Dedifferentiated amniotic fluid mesenchymal stem cell (primary cell): ENCODE data around the gene CIC.

ENCODE experiments used
- DNase-seq: peaks from one replicate; pipeline ENCODE4 v3.0.0-alpha.2; 2016; ENCODE audit errors: extremely low spot score

Gene CIC

DNA sequence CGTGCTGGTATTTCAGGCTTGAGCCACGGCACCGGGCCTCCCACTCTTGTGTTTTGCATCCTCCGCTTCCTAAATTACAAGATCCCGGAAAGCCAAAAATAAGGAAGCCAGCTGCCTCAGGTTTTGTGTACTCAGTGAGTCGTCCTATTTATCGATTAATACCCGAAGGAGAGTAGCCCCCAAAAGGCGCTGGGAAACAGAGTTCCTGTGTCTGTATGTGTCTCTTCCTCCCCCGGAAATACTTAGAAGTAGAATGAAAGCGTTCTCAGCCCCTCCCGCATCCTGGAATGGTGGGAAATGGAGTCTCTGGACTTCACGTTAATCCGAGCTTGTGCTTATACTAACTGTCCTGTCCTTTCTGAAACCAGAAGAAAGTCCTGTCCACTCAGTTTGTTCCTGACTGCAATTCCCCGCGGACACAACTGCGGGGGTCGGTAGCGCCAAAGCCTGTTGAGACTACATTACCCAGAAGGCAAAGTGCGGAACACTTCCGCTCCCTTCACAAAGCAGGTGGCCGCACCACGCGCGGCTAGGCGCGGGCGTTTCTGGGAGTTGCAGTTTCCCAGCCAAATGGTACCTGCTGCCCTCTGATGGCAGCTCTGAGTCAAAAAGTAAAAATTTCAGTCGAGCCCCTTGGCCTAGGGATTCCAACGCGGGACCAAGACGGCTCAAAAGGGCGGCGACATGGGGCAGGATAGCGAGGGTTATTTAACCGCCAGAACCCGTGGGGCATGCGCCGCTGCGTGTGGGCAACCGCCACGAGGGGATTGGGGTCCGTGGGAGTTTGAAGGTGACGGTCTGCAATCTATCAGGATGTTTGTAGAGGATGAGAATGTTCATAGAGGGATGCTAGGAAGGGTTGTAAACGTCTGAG lies 24.5 kb upstream of the CIC start:
- peak; percentile 90 for DNase-seq

DNA sequence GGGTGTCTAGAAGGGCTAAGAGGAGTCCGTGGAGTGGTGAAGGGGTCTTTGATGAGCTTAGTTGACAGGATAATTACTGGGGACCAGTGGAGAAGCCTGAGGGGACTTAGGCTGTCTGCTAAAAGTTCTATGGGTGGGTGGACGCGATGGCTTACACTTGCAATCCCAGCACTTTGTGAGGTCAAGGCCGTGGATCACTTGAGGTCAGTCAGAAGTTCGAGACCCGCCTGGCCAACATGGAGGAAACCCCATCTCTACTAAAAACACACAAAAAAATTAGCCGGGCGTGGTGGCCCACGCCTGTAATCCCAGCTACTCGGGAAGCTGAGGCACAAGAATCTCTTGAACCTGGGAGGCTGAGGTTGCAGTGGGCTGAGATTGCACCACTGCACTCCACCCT lies 23.8 kb upstream of the CIC start:
- no peak for DNase-seq

DNA sequence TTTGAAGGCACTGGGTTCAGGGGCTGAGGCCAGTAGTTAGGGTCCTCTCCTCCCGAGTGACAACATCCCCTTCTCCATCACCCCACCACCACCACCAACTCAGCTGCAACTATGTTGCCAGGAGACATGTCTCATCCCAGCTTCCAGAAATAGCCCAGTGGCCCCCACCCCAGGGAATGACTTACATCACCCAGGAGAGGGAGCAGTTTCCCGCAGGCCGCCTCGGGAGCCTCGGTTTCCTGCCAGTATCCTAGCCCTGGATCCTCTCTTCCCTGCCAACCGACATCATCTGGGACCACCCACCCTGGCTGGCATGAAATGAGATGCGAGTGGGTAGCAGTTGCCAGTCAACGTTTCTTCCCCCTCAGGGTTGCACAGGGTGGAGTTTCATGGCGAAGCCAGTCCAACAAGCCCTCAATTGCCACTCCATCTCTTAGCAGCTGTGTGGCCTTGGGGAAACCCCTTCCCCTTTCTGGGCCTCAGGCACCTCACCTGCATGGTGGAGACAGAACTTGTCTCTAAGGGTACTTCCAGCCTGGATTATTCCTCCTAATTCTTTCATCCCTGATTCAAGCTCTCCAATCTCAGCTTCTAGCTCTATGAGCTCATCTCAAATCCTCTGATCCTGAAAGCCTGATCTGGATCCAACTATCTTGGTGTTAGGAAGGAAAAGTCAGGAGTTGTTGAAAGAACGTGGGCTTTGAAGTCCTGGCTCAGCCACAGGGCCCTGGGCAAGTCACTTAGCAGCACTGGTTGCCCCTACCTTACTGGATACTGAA lies 22.7 kb upstream of the CIC start:
- DNase-seq: peak; percentile 79

DNA sequence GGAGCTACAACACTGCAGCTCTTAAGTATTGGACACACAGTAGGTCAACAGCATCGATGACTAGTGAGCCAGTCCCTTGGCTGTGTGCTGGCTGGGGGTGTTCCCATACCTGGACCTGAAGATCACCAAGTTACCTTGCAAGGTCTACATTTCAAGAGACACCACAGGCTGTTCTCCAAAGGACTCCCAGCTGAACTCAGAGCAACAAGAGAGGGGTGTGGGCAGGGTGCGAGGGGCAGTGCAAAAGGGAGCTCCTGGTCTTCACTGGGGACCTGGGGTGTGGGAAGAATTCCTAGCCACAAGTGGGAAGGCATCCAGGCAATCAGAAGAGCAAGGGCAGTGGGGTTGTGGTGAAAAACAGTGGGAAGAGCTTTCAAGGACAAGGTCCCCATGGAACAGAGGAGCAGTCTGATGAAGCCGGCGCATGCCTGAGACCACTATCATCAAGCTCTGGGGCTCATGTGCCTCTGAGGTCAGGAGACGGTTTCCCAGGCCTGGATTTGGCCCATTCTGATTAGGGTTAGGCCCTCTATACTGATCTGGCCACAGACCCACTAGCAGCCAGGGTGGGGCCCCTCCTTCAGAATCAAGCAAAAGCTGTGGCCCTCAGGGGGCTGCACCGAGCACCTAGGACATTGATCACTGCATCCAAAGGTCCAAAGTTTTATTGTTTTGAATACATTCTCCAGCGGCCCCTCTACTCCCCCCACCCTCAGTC lies 22.0 kb upstream of the CIC start:
- DNase-seq: no peak

DNA sequence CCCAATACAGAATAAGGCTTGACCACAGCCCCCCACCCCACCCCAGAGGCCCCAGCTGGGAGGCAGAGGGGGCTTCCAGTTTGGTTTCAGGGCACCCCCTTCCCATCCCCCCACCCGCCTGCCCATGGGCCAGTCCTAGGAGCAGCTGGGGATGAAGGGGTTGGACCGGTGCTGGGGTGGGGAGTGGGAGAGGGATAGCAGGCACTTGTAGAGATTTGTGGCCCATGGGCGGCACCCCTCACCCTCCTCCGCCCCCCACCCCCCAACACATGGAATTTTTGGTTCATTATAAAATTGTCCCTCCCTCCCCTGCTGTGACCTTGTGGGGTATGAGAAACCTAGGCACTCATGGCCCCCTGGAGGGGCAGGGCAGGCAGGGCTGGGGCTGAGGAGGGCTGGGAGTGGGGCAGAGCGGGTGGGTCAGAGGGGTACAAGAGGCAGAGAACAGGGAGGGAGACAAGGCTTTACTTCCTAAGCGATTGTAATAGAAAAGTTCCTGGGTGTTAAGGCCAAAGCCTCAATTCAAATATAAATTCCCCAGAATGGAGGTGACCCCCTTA lies 21.3 kb upstream of the CIC start:
- DNase-seq: no peak

DNA sequence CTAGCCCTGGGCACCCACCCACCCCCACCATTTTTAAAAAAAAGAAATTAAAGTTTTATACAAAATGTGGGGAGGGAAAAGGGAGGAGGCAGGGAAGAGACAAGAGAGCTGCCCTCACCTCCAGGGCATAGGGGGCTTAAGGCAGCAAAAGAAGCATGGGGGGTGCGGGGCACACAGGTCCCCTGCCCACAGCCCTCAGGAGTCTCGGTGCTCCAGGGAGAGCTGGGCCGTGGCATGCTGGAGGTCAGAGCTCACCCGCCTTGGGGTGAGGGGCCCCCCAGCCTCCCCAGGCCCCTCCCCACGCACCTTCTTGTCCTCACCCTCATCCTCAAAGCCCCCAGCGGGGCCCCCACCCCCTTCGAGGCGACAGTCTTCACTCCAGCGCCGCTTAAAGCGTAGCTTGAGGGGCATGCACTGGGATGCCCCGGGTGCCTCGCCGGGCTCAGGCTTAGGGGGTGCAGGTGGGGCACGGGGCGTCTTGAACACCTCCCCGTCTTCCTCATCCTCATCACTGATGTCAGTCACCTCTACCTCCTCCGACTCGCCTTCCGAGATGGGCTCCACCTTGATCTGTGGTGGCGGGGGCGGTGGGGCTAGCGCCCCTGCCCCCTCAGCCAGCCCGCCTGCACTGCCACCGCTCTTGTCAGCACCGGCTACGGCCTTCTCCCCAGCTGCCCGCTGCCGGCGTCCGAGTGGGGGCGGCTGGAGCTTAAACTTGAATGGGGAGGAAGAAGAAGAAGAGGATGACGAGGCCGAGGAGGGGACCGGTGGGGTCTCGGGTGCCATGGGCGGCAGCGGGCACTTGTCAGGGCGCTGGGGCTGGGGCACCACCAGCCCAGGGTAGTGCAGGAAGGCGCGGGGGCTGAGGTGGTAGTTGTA lies 20.5 kb upstream of the CIC start:
- no peak for DNase-seq

DNA sequence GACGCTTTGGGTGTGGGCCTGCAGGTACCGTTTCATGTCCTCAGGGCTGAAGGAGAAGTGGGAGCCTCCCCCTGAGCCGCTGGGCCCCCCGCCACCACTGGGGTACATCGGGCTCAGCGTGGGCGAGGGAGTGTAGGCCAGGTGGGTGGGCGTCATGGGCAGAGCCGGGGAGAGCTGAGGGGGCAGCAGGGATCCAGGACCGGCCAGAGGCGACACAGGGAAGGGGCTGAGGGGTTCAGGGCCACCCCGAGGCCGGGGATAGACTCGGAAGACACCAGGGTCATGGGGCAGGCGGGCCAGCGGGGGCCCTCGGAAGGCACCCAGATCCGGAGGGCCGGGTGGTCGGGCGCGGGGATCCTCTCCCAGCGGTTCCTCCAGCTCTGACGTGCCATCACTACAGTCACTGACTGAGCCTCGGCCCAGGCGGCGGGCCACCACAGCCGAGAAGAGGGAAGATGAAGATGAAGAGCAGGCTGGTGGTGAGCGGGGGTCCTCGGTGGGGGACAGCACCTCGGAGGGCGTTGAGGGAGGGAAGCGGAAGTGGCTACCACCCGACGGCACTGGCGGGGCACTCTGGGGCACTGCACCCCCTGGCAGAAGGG lies 19.8 kb upstream of the CIC start:
- no peak for DNase-seq

DNA sequence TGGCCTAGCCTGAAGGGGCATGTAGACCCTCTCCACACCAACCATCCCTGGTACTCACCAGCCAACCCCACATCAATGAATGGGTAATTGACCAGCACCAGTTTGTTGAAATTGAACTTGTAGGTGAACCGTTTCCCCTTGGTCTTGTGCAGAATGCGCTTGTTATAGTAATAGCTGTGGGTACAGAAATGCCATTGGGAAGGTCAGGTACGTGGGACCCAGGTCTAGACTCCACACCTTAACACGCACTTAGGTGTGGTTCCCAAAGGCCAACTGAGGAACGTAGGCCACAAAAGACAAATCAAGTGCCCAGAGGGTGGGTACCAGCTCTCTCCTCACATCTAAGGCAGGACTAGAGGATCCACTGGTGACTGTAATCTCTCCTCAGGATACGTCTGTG lies 19.3 kb upstream of the CIC start:
- DNase-seq: no peak

DNA sequence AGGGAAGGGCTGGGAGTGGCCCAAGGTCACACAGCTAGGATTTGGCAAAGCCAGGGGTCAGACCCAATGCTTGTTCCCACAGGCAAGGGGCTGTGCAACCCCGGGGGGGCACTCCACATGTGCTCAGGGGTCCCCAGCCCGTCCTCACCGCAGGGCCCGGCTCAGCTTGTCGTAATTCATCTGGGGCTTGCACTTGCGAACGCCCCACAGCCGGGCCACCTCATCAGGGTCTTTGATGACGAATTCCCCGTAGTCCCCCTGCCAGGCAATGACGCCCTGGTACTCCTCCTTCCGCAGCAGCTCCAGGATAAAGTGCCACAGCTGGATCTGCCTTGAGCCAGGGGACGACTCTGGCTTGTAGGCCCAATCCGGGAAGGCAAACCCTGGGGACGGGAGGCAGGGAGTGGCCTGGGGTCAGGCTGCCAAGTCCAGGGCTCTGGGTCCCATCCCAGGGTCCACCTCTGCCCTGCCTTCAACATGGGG lies 18.8 kb upstream of the CIC start:
- DNase-seq: no peak

DNA sequence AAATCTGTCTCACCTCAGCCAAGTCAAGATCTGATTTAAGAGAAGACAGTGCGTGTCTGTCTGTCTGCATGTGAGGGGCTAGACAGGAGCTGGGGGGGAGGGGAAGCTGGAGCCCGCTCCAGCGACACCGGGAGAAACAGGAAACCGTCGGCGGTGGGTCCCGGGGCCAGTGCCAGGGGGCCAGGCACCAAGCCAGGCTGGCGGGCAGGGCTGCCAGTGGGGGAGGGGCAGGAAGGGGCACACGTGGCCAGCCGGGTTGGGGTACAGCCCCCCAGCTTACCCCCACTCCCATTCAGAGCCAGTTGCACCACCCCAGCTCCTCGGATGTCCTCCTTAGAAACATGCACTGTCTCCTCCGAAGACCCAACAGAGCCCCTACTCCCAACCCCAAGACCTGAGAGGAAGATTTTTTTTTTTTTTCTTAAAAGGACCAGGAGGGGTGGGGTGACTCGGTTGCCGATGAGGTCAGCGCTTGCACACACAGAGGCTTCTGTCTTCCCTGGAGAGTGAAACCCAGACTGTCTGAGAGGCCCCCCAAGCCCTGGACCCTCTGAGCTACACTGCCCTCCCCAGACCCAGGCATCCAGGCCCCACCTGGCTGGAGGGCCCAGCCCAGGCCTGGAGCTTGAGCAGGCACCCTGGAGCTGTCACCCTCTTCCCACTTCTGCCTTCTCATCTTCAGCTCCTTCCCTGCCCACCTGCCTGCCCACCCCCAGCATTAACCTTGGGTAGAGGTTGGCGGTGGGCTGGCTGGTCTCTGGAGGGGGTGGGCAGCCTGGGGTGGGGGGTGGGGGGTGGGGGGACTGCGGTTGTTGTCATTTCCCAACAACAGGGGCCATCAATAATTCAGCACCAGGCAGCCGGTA lies 18.2 kb upstream of the CIC start:
- no peak for DNase-seq

DNA sequence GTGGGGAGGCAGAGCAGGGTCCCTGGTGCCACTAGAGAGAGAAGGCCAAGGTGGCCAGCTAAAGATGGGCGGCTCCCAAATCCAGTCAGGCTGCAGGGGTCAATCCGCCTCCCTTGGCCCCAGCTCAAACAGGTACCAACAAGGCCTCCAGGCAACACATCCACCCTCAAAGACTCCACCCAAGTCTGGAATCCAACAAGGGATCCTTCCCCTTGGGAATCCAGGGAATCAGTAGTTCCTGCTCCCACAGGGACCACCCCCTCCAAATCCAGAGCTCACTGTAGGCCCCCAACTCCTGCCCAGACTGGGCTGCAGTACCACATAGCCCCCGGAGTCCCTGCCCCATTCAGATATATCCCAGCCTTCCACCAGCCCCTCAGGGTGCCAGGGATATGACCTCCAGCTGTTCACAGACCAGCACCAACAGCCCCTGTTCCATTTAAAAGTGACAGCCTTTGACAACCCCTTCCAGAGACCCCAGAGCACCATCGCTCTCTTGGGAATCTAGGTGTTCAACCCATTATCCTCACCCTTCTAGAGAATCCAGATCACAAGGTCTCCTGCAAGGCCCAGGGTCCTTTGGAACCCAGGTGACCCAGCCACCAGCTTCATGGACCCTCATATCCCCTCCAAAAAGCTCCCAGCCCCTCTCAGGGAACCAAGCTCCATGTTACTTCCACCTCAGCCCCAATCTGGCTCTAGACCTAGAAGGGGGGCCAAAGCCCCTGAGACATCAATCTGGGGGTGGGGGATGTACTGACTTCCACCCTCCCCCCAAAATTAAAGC lies 17.3 kb upstream of the CIC start:
- no peak for DNase-seq

DNA sequence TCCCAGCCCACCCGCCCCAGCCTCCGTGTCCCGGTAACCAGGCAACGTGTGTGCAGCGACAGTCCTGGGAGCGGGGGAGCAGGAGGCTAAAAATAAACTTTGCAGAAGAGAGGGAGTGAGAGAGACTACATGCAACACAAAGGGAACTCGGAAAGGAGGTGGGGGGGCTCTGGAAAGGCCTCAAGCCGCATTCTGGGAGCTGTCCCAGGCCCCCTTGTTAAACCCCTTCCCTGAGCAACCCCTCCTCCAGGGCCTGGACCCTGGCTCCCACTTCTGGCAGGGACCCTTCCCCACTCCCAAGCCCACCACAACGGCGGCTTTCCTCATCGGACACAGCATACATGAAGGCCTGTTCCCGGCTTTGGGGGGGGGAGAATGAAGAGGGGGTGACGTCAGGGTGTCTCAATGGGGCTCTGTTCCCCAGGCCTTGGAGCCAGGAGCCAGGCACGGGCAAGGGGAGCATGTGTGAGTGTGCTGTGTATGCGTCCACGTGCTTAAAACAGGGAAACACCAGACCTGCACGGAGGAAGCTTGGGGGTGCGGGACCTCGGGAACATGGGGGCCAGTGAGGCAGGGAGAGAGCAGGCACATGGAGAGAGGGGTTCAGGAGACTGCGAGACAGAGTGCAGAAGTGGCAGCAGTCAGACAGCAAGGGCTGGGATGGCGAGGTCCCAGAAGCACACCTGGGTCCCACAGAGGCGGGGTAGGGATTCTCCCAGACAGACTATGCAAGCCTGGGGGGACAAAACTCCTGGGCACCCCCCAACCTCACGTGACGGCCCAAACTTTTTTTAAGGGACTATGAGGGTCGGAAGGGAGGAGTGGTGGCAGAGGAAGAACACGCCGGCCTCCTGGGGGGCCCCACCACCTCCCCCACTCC lies 16.4 kb upstream of the CIC start:
- no peak for DNase-seq

DNA sequence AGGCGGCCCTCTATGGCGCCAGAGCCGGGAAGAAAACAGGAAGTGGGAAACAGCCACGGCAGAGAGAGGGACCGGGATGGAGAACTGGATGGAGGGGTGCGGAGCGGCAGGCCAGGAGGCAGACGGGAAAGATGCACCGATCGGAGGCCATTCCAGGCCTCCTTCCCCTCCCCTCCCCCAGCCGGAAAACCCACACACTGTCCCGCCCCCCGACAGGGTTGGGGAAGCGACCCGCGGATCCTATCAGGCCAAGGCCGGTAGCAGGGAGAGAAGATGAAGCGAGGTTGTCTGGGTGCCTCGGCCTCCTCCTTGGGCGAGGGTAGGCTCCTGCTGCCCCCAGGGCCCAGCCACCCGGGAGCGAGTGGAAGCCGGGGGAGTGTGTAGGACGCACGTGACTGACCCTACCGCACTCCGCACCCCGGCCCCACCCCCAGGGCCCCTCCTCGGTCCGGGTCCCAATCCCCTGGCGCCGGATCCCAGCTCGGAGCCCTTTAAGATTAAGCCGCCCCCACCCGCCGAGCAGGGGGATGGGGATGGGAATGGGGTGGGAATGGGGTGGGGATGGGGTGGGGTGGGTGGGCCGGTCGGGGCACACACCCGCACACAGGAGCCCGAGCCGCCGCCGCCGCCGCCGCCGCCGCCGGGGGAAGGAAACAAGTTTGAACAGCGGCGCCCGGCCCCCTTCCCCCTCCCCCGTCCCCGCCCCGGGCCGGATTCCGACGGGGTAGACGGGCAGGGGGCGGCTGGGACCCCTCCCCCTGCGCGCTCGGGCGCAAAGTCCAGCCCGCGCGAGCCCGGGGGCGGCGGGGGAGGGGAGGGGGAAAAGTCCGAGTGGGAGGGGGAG lies 15.6 kb upstream of the CIC start:
- no peak for DNase-seq

DNA sequence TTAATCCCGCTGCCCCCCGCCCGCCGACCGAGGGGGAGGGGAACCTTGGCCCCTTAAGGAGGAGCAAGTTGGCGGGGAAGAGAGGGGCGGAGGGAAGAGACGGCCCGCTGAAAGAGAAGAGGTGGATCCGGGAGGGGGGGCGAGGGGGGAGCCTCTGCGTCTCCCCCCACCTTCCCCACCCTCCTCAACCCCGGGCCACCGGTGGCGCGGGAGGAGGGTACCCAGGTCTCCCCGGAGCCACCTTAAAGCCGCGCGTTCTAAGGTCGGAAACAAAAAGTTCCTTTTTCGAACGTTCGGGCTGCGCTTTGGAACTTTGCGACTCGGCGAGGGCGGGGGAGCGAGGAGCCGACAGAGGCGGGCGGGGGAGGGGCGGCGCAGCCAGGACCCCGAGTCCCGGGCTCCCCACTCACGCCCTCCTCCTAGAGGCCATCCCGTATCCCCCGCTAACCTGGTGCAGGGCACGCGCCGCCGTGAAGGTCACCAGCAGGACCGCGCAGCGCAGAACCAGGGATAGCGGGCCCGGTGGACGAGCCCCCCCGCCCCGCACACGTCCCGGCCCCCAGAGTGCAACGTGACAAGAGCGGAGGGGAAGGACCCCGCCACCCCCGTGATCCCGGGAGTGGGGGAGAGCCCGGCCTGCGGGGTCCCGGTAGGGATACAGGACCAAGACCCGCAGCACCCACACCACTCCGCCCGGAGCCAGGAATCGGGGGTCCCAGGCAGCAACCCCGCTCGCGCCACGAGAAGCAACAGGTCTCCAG lies 14.8 kb upstream of the CIC start:
- no peak for DNase-seq

DNA sequence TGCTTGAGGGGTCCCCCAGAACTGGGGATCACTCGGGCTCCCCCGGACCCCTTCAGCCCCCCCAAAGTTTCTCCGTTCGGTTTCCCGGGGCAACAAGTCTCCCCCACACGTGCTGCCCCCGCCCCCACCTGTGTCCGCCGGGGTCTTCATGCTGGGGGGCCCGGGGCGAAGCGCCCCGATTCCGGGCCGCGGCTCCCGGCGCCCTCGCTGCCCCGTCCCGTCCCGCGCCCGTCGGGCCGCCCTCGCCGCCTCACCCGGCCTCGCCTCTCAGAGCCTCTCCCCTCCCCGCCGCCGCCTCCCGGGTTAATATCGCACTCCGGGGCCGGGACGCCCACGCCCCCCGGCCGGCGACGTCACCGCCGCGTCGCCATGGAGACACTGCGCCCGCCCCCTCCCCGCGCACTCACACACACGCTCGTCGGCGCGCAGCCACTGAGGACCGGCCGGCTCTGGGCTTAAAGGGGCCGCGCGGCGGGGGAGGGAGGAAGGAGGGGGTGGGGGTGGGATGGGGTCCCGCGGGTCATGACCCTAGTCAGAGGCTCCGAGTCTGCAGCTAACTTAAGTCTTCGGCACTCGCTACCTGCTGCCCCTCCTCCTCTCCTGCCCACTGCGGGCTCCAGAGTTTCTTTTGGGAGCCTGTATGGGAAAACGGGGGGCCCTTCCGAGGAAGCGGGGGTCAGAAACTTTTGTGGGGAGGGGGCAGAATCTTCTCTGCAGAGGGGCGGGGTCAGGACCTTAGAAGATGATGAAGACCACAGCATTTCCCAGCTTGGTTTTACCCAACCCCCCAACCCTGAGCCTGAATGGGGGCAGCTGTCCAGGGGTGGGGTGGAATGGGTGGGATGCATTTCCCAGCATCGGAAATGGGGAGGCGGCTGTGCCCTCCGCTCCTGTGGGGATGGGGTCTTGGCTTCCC lies 13.9 kb upstream of the CIC start, which contains the start of gene ERF:
TSS of gene ERF (minus strand) at position 279 of the 916 bp plus-strand sequence. CDS start at position 150, 129 bp downstream.
- DNase-seq: peak; percentile 87
